ENCODE measurements around the gene C1orf50. TPM values are rescaled to one million over a fixed set of nuclear protein-coding genes. Genes with fewer than 3 reads are reported as not detected.

The C1orf50 gene
- total RNA-seq, 1 donor from 2014 or later: 7.2 TPM

Other genes starting within 250 kb of the C1orf50 start
- gene PPIH, start 108.8 kb upstream of the C1orf50 start, total RNA-seq: 80.9 and 92.3 TPM in 2 replicates
- gene YBX1, start 84.8 kb upstream of the C1orf50 start, total RNA-seq: 452 and 461 TPM in 2 replicates
- not detected in 2 replicates for gene CLDN19, start 27.0 kb upstream of the C1orf50 start, total RNA-seq
- gene P3H1, start 221 bp upstream of the C1orf50 start, total RNA-seq: 38.1 and 47.1 TPM in 2 replicates
- 0.32 and 0.54 TPM in 2 replicates for gene TMEM269, start 17.7 kb downstream of the C1orf50 start, total RNA-seq
- 5.8 and 6.3 TPM in 2 replicates for gene ERMAP, start 49.9 kb downstream of the C1orf50 start, total RNA-seq
- 12.0 TPM in 2 replicates for gene SVBP, start 50.1 kb downstream of the C1orf50 start, total RNA-seq
- 10.3 and 11.6 TPM in 2 replicates for gene ZNF691, start 79.4 kb downstream of the C1orf50 start, total RNA-seq
- 100 and 103 TPM in 2 replicates for gene SLC2A1, start 191.6 kb downstream of the C1orf50 start, total RNA-seq